IgD-negative memory B cell (primary cell): Measurements from ENCODE around the gene PRDM5. TPM values are rescaled to one million over a fixed set of nuclear protein-coding genes. Genes with fewer than 3 reads are reported as not detected.

Source experiments
- H3K27ac Mint-ChIP-seq, 3 donors: one replicate each; pipeline ENCODE4 v1.8.0; 2020 to 2022; ENCODE audit warnings: mild to moderate bottlenecking in 3 of 3, mixed read lengths in 3 of 3, moderate library complexity in 1 of 3
- H3K27me3 Mint-ChIP-seq: one replicate; pipeline ENCODE4 v1.8.0; 2021; ENCODE audit warnings: mixed read lengths
- H3K36me3 Mint-ChIP-seq: one replicate; pipeline ENCODE4 v1.8.0; 2020; ENCODE audit warnings: mild to moderate bottlenecking, mixed read lengths
- H3K4me1 Mint-ChIP-seq, 3 donors: one replicate each; pipeline ENCODE4 v1.8.0; 2020 to 2022; ENCODE audit warnings: mixed read lengths in 3 of 3, mild to moderate bottlenecking in 1 of 3
- H3K4me3 Mint-ChIP-seq, 4 donors: one replicate each; pipeline ENCODE4 v1.8.0; 2020 to 2022; ENCODE audit warnings: mild to moderate bottlenecking in 4 of 4, mixed read lengths in 4 of 4, moderate library complexity in 3 of 4
- H3K9me3 Mint-ChIP-seq, 3 donors: one replicate each; pipeline ENCODE4 v1.8.0; 2020 to 2021; ENCODE audit warnings: mixed read lengths in 3 of 3, mild to moderate bottlenecking in 1 of 3
- polyA plus RNA-seq: library from polyadenylated mRNA; unstranded; fragments of 300-500 nt; fragmentation: Illumina TruSeq; gene quantifications from one replicate; pipeline ENCODE4 v1.2.3, GENCODE V29; 2021

Gene PRDM5
- polyA plus RNA-seq, 1 donor from 2014 or later, result not detected

GRCh38 chr4:120830204-120830603 is 92.3 kb downstream of the PRDM5 start:
- no peaks in the 10 kb centered on the region for H3K36me3 Mint-ChIP-seq
- peaks cover 1% of the 10 kb centered on the region for H3K27me3 Mint-ChIP-seq
- no peak overlapping the region for H3K27ac Mint-ChIP-seq
- no peaks in the 10 kb centered on the region for H3K4me1 Mint-ChIP-seq
- H3K9me3 Mint-ChIP-seq, result peaks cover 1 to 5% (median 4%) of the 10 kb centered on the region in 3 donors
- no peak overlapping the region for H3K4me3 Mint-ChIP-seq

GRCh38 chr4:120829113-120829831 is 93.3 kb downstream of the PRDM5 start:
- Mint-ChIP-seq H3K4me3 (no peak overlapping the region), H3K27ac (no peak overlapping the region), H3K9me3 (peaks cover 0 to 3% (median 1%) of the 10 kb centered on the region in 3 donors), H3K4me1 (no peaks in the 10 kb centered on the region), H3K36me3 (no peaks in the 10 kb centered on the region), H3K27me3 (peaks cover 1% of the 10 kb centered on the region)

GRCh38 chr4:120826853-120827252 is 95.7 kb downstream of the PRDM5 start:
- Mint-ChIP-seq H3K4me1 (no peaks in the 10 kb centered on the region), H3K27me3 (peaks cover 1% of the 10 kb centered on the region)

GRCh38 chr4:120826449-120826848 is 96.1 kb downstream of the PRDM5 start:
- Mint-ChIP-seq H3K4me3 (no peak overlapping the region), H3K27ac (no peak overlapping the region), H3K9me3 (peaks cover 0 to 1% (median 0%) of the 10 kb centered on the region in 3 donors), H3K4me1 (no peaks in the 10 kb centered on the region), H3K27me3 (peaks cover 1% of the 10 kb centered on the region), H3K36me3 (no peaks in the 10 kb centered on the region)

More at GRCh38 chr4:120826853-120827252, 95.7 kb downstream of the PRDM5 start:
- Mint-ChIP-seq H3K27ac (no peak overlapping the region), H3K4me3 (no peak overlapping the region), H3K36me3 (no peaks in the 10 kb centered on the region), H3K9me3 (peaks cover 0 to 1% (median 0%) of the 10 kb centered on the region in 3 donors)

- Mint-ChIP-seq H3K27ac (no peak overlapping the region), H3K27me3 (peaks cover 1% of the 10 kb centered on the region), H3K9me3 (peaks cover 0 to 2% (median under 1%) of the 10 kb centered on the region in 3 donors), H3K4me3 (no peak overlapping the region), H3K36me3 (no peaks in the 10 kb centered on the region), H3K4me1 (no peaks in the 10 kb centered on the region)
These were observed 97.6 kb downstream of the PRDM5 start for GRCh38 chr4:120824946-120825345.

- Mint-ChIP-seq H3K4me3 (no peak overlapping the region), H3K9me3 (peaks cover 0 to 5% (median 4%) of the 10 kb centered on the region in 3 donors), H3K36me3 (no peaks in the 10 kb centered on the region), H3K4me1 (no peaks in the 10 kb centered on the region), H3K27ac (no peak overlapping the region), H3K27me3 (peaks cover 1% of the 10 kb centered on the region)
These were observed 100.5 kb downstream of the PRDM5 start for GRCh38 chr4:120821977-120822376.

DNA sequence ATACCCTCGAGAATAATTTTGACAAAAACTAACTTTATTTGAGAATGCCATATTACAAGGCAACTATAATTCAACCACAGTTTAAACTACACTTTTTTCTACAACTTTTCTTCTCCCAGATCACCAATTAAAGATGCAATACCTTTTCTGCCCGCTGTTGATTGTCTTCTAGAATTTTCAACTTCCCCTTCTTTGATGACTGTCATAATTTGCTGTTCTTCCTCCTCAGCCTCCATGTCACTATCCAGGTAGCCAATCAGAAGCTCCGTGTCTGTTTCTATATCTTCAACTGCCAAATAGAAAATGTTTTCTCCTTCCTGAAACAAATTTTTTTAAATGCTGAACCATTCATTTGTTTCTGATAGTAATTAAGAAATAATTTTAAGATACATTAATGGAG is 101.5 kb downstream of the PRDM5 start:
- Mint-ChIP-seq H3K27ac (no peak overlapping the region), H3K36me3 (no peaks in the 10 kb centered on the region), H3K27me3 (peaks cover 1% of the 10 kb centered on the region), H3K4me1 (peaks cover 0 to 2% (median 0%) of the 10 kb centered on the region in 3 donors), H3K4me3 (no peak overlapping the region), H3K9me3 (peaks cover 0 to 4% (median 4%) of the 10 kb centered on the region in 3 donors)

DNA sequence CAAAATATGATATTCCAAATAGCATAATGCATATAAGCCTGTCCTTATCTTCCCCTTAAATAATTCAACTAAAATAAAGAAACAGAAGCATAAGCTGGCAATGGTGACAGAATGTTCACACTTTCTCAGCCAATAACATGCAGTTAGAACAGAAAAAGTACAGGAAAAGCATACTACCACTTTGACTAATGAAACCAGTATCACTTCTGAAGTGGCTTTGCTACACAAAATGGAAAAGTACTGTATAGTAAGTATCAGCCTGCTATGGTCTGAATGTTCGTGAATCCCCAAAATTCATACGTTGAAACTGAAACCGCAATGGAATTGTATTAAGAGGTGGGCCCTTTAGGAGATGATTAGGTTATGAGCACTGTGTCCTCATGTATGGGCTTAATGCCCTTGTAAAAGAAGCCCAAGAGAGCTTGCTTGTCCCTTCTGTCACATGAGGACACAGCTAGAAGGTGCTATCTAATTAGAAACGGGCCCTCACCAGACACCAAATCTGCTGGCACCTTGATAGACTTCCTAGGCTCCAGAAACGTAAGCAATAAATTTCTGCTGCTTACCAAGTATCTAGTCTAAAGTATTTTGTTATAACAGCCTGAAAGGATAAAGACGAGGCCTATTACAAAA is 102.6 kb downstream of the PRDM5 start:
- Mint-ChIP-seq H3K27ac (no peak overlapping the region), H3K36me3 (no peaks in the 10 kb centered on the region), H3K27me3 (no peaks in the 10 kb centered on the region), H3K4me3 (no peak overlapping the region), H3K4me1 (peaks cover 0 to 2% (median 0%) of the 10 kb centered on the region in 3 donors), H3K9me3 (peaks cover 0 to 4% (median 4%) of the 10 kb centered on the region in 3 donors)

DNA sequence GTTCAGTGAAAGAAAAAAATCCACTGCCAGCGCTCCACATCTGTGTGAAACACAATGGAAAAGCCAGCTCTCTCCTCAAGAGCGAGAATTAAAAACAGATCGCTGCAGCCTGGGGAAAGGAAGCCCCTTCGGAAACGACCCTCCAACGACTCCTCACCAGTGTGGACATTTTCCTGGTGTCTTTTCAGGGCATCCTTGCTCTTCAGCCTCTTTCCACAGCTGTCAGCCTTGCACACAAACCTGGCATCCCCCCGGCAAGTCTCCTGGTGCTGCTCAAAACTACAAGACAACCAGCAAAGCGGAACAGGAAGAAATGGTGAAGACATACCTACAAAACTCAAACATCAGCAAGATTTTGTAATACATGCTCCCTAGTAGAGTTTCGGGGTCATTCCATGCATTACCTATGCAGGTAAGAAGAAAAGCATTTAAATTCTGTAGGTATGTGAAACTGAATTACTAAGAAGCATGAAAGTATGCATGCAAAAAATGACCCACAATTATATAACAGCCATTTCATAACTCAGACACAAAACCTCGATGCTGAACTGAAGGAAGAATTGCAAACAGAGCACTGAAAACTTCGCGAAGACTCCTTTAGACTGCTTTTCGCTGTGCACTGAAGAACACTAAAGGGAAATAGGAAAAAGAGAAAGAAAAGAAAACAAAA is 106.1 kb downstream of the PRDM5 start:
- Mint-ChIP-seq H3K27me3 (no peaks in the 10 kb centered on the region), H3K27ac (no peak overlapping the region), H3K9me3 (peaks cover 0 to 4% (median 4%) of the 10 kb centered on the region in 3 donors), H3K36me3 (no peaks in the 10 kb centered on the region), H3K4me1 (peaks cover 0 to 2% (median 0%) of the 10 kb centered on the region in 3 donors), H3K4me3 (no peak overlapping the region)

GRCh38 chr4:120815361-120815760 is 107.2 kb downstream of the PRDM5 start:
- Mint-ChIP-seq H3K36me3 (no peaks in the 10 kb centered on the region), H3K4me1 (peaks cover 0 to 2% (median 0%) of the 10 kb centered on the region in 3 donors), H3K27ac (no peak overlapping the region), H3K9me3 (peaks cover 0 to 8% (median 4%) of the 10 kb centered on the region in 3 donors), H3K4me3 (no peak overlapping the region), H3K27me3 (no peaks in the 10 kb centered on the region)

- H3K9me3 Mint-ChIP-seq, result peaks cover 0 to 7% (median 3%) of the 10 kb centered on the region in 3 donors
These were observed 107.6 kb downstream of the PRDM5 start for GRCh38 chr4:120814886-120815285.

DNA sequence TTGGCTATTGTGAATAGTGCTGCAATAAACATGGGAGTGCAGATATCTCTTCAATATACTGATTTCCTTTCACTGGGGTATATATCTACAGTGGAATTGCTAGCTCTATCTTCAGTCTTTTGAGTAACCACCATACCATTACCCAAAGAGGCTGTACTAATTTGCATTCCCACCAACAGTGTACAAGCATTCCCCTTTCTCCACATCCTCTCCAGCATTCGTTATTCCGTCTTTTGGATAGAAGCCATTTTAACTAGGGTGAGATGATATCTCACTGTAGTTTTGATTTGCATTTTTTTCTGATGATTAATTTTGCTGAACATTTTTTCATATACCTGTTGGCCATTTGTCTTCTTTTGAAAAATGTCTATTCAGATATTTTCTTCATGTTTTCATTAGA is 110.3 kb downstream of the PRDM5 start:
- Mint-ChIP-seq H3K36me3 (no peaks in the 10 kb centered on the region), H3K4me3 (no peak overlapping the region), H3K4me1 (peaks cover 0 to 2% (median 0%) of the 10 kb centered on the region in 3 donors), H3K27me3 (no peaks in the 10 kb centered on the region), H3K9me3 (peaks cover 3 to 4% (median 4%) of the 10 kb centered on the region in 3 donors), H3K27ac (no peak overlapping the region)

More at GRCh38 chr4:120814886-120815285, 107.6 kb downstream of the PRDM5 start:
- Mint-ChIP-seq H3K27ac (no peak overlapping the region), H3K36me3 (no peaks in the 10 kb centered on the region), H3K27me3 (no peaks in the 10 kb centered on the region), H3K4me1 (peaks cover 0 to 2% (median 0%) of the 10 kb centered on the region in 3 donors), H3K4me3 (no peak overlapping the region)

DNA sequence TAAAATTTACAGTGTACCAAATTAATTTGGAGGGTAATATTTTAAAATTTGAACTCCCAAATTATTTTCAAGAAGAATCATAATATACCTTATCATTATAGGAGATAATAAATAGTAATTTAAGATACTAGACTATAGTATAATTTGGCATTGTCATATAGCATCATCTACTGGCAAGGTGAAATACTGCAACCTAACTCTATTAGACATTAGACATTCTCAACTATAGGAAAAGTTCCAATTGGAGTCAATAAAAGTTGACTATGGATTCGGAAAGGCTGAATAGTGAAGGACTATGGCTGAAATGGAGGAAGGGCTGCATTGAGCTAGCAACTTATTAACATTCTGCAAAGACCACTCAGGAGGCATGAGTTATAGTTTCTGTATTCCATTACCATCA is 113.0 kb downstream of the PRDM5 start:
- Mint-ChIP-seq H3K4me3 (no peak overlapping the region), H3K9me3 (peaks cover 4 to 6% (median 5%) of the 10 kb centered on the region in 3 donors), H3K36me3 (no peaks in the 10 kb centered on the region), H3K4me1 (no peaks in the 10 kb centered on the region), H3K27ac (no peak overlapping the region), H3K27me3 (no peaks in the 10 kb centered on the region)

GRCh38 chr4:120808475-120809141 is 113.9 kb downstream of the PRDM5 start:
- Mint-ChIP-seq H3K27me3 (no peaks in the 10 kb centered on the region), H3K9me3 (peaks cover 4 to 6% (median 5%) of the 10 kb centered on the region in 3 donors), H3K27ac (no peak overlapping the region), H3K4me1 (no peaks in the 10 kb centered on the region), H3K36me3 (no peaks in the 10 kb centered on the region), H3K4me3 (no peak overlapping the region)
